ENCODE results near the gene MTERF4.

Gene MTERF4

GRCh38 chr2:241070361-241070760 is 31.7 kb downstream of the MTERF4 start:
- ATAC-seq, result no peak
- TF ChIP-seq, protein P1, sequence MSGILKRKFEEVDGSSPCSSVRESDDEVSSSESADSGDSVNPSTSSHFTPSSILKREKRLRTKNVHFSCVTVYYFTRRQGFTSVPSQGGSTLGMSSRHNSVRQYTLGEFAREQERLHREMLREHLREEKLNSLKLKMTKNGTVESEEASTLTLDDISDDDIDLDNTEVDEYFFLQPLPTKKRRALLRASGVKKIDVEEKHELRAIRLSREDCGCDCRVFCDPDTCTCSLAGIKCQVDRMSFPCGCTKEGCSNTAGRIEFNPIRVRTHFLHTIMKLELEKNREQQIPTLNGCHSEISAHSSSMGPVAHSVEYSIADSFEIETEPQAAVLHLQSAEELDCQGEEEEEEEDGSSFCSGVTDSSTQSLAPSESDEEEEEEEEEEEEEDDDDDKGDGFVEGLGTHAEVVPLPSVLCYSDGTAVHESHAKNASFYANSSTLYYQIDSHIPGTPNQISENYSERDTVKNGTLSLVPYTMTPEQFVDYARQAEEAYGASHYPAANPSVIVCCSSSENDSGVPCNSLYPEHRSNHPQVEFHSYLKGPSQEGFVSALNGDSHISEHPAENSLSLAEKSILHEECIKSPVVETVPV (CRISPR knock-in tag; IDR thresholded peaks at IDR 0.05), result no peak
- TF ChIP-seq ZNF565 (CRISPR knock-in tag; conservative IDR thresholded peaks at IDR 0.05; ENCODE audit: low read depth), result no peak
- TF ChIP-seq, protein P2, sequence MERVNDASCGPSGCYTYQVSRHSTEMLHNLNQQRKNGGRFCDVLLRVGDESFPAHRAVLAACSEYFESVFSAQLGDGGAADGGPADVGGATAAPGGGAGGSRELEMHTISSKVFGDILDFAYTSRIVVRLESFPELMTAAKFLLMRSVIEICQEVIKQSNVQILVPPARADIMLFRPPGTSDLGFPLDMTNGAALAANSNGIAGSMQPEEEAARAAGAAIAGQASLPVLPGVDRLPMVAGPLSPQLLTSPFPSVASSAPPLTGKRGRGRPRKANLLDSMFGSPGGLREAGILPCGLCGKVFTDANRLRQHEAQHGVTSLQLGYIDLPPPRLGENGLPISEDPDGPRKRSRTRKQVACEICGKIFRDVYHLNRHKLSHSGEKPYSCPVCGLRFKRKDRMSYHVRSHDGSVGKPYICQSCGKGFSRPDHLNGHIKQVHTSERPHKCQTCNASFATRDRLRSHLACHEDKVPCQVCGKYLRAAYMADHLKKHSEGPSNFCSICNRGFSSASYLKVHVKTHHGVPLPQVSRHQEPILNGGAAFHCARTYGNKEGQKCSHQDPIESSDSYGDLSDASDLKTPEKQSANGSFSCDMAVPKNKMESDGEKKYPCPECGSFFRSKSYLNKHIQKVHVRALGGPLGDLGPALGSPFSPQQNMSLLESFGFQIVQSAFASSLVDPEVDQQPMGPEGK (CRISPR knock-in tag; IDR thresholded peaks at IDR 0.05; ENCODE audit: borderline replicate concordance), result no peak
- TF ChIP-seq RARB (CRISPR knock-in tag; IDR thresholded peaks at IDR 0.05), result no peak
- TF ChIP-seq ZFP3 (CRISPR knock-in tag; IDR thresholded peaks at IDR 0.05), result no peak
- TF ChIP-seq GLIS3 (CRISPR knock-in tag; IDR thresholded peaks at IDR 0.05), result no peak
- no peak for TF ChIP-seq ZNF70 (CRISPR knock-in tag; IDR thresholded peaks at IDR 0.05)
- TF ChIP-seq ESRRG (CRISPR knock-in tag; IDR thresholded peaks at IDR 0.05), result no peak
- TF ChIP-seq TCF4 (CRISPR knock-in tag; IDR thresholded peaks at IDR 0.05; ENCODE audit: borderline replicate concordance), result no peak
- TF ChIP-seq OSR1 (CRISPR knock-in tag; IDR thresholded peaks at IDR 0.05), result no peak
- TF ChIP-seq PPARA (CRISPR knock-in tag; IDR thresholded peaks at IDR 0.05; ENCODE audit: borderline replicate concordance), result no peak
- TF ChIP-seq TOX (CRISPR knock-in tag; IDR thresholded peaks at IDR 0.05; ENCODE audit: borderline replicate concordance), result no peak
- no peak for TF ChIP-seq SNAI2 (CRISPR knock-in tag; IDR thresholded peaks at IDR 0.05)

- ATAC-seq, result no peak
- no peak for TF ChIP-seq ZNF565 (CRISPR knock-in tag; conservative IDR thresholded peaks at IDR 0.05; ENCODE audit: low read depth)
- no peak for TF ChIP-seq ZFP3 (CRISPR knock-in tag; IDR thresholded peaks at IDR 0.05)
- no peak for TF ChIP-seq TSHZ2 (CRISPR knock-in tag; IDR thresholded peaks at IDR 0.05)
- no peak for TF ChIP-seq ZNF8 (CRISPR knock-in tag; IDR thresholded peaks at IDR 0.05)
- TF ChIP-seq SNAI2 (CRISPR knock-in tag; IDR thresholded peaks at IDR 0.05), result no peak
- TF ChIP-seq GLIS3 (CRISPR knock-in tag; IDR thresholded peaks at IDR 0.05), result no peak
- TF ChIP-seq POU6F1 (CRISPR knock-in tag; IDR thresholded peaks at IDR 0.05; ENCODE audit: borderline replicate concordance, low read depth), result no peak
- no peak for TF ChIP-seq ZFP30 (CRISPR knock-in tag; IDR thresholded peaks at IDR 0.05)
- TF ChIP-seq, protein P2 (CRISPR knock-in tag; IDR thresholded peaks at IDR 0.05; ENCODE audit: borderline replicate concordance), result no peak
- TF ChIP-seq BACH2 (CRISPR knock-in tag; IDR thresholded peaks at IDR 0.05; ENCODE audit: borderline replicate concordance), result no peak
- no peak for TF ChIP-seq ESRRG (CRISPR knock-in tag; IDR thresholded peaks at IDR 0.05)
- no peak for TF ChIP-seq TCF4 (CRISPR knock-in tag; IDR thresholded peaks at IDR 0.05; ENCODE audit: borderline replicate concordance)
- no peak for TF ChIP-seq ARNTL (CRISPR knock-in tag; IDR thresholded peaks at IDR 0.05; ENCODE audit: borderline replicate concordance, low read depth)
- TF ChIP-seq, protein P1 (CRISPR knock-in tag; IDR thresholded peaks at IDR 0.05), result no peak
- TF ChIP-seq CSDC2 (CRISPR knock-in tag; IDR thresholded peaks at IDR 0.05), result no peak
- no peak for TF ChIP-seq ZC3H10 (CRISPR knock-in tag; IDR thresholded peaks at IDR 0.05)
- no peak for TF ChIP-seq CREB5 (CRISPR knock-in tag; IDR thresholded peaks at IDR 0.05; ENCODE audit: low read depth)
- no peak for TF ChIP-seq ZNF70 (CRISPR knock-in tag; IDR thresholded peaks at IDR 0.05)
Observed at GRCh38 chr2:241069821-241070281, 32.2 kb downstream of the MTERF4 start.
